HL-60 (cell line): ENCODE measurements around the gene A2M.

ENCODE experiments used
- DNase-seq, 2 experiments: peaks; one replicate each; pipeline ENCODE4 v3.0.0-alpha.2; 2010 to 2020; ENCODE audit warnings: low read depth in 1 of 2, low spot score in 1 of 2
- H3K27ac ChIP-seq: fragments of 250-450 bp; sonication (Bioruptor Pico); replicated peaks from 2 replicates; pipeline ENCODE4 v1.5.1; 2020; ENCODE audit warnings: mild to moderate bottlenecking, moderate library complexity
- H3K27me3 ChIP-seq: fragments of 250-450 bp; sonication (Bioruptor Pico); 2 replicates; pipeline ENCODE4 v1.5.1; 2021; ENCODE audit warnings: mild to moderate bottlenecking, moderate library complexity; ENCODE audit not compliant: insufficient read depth, poor library complexity, severe bottlenecking
- H3K4me3 ChIP-seq: replicated peaks from 2 replicates; pipeline ENCODE4 v1.5.1; 2011; ENCODE audit warnings: mild to moderate bottlenecking, control low read depth, low read length; ENCODE audit not compliant: insufficient read depth
- CTCF ChIP-seq: IDR thresholded peaks from one replicate; pipeline ENCODE4 v1.5.1; 2011; ENCODE audit warnings: low read length, control low read depth, inconsistent platforms; ENCODE audit not compliant: insufficient read depth
- GABPA ChIP-seq: IDR thresholded peaks from 2 replicates; pipeline ENCODE4 v1.6.1; 2012; ENCODE audit warnings: low read depth
- POLR2AphosphoS5 ChIP-seq: IDR thresholded peaks from 2 replicates; pipeline ENCODE4 v1.6.1; 2012; ENCODE audit warnings: low read depth
- REST ChIP-seq: IDR thresholded peaks from 2 replicates; pipeline ENCODE4 v1.6.1; 2012; ENCODE audit warnings: low read depth; ENCODE audit not compliant: insufficient replicate concordance
- SPI1 ChIP-seq: IDR thresholded peaks from 2 replicates; pipeline ENCODE4 v1.6.1; 2012; ENCODE audit warnings: low read depth, mild to moderate bottlenecking, borderline replicate concordance

Gene A2M

GRCh38 chr12:9134981-9135628 lies 19.4 kb upstream of the A2M start:
- peak; percentile 51 for TF ChIP-seq CTCF
- TF ChIP-seq POLR2AphosphoS5: no peak
- no peak for TF ChIP-seq REST
- H3K27me3 ChIP-seq: no peaks in the 10 kb centered on the region
- DNase-seq: peak in 1 of 2 experiments; percentile 26
- no peak overlapping the region for H3K27ac ChIP-seq
- H3K4me3 ChIP-seq: no peak overlapping the region

GRCh38 chr12:9133216-9133916 lies 17.6 kb upstream of the A2M start:
- H3K27me3 ChIP-seq: no peaks in the 10 kb centered on the region
- no peak overlapping the region for H3K4me3 ChIP-seq
- DNase-seq: no peak
- H3K27ac ChIP-seq: no peak overlapping the region
- TF ChIP-seq SPI1 (no peak), REST (no peak), POLR2AphosphoS5 (no peak), GABPA (no peak), CTCF (no peak)

GRCh38 chr12:9132008-9132535 lies 16.4 kb upstream of the A2M start:
- no peak for DNase-seq
- TF ChIP-seq CTCF (no peak), REST (no peak), POLR2AphosphoS5 (no peak), GABPA (no peak), SPI1 (no peak)
- H3K27me3 ChIP-seq: no peaks in the 10 kb centered on the region
- no peak overlapping the region for H3K4me3 ChIP-seq
- H3K27ac ChIP-seq: no peak overlapping the region
